Activated CD4-positive, alpha-beta T cell treated with anti-CD3 and anti-CD28 coated beads for 36 hours (primary cell): ENCODE data around the gene GDPD3. TPM values are rescaled to one million over a fixed set of nuclear protein-coding genes. Genes with fewer than 3 reads are reported as not detected.

ENCODE experiments used
- ATAC-seq: fragments of 200-7000 bp; cut with Tn5 transposase; one replicate; pipeline ENCODE4 v1.10.0; 2021; ENCODE audit warnings: mild to moderate bottlenecking, moderate library complexity
- CTCF ChIA-PET: fragments of 350-600 bp; sonication (Branson Sonifier 250); formaldehyde crosslinking; loops from one replicate; lab custom pipeline; 2021; ENCODE audit warnings: antibody characterized with exemption; lab: Charles Lee
- POLR2A ChIA-PET: fragments of 350-600 bp; sonication (Branson Sonifier 250); formaldehyde crosslinking; loops from one replicate; lab custom pipeline; 2021; ENCODE audit warnings: antibody characterized with exemption, inconsistent platforms; lab: Charles Lee
- DNase-seq: peaks from one replicate; pipeline ENCODE4 v3.0.0-alpha.2; 2020
- H3K27ac Mint-ChIP-seq: one replicate; pipeline ENCODE4 v1.8.0; 2021; ENCODE audit warnings: mixed read lengths
- H3K27me3 Mint-ChIP-seq: one replicate; pipeline ENCODE4 v1.8.0; 2021; ENCODE audit warnings: mixed read lengths
- H3K36me3 Mint-ChIP-seq: one replicate; pipeline ENCODE4 v1.8.0; 2021; ENCODE audit warnings: low read depth, mixed read lengths
- H3K4me1 Mint-ChIP-seq: one replicate; pipeline ENCODE4 v1.8.0; 2021; ENCODE audit warnings: mixed read lengths
- H3K4me3 Mint-ChIP-seq: one replicate; pipeline ENCODE4 v1.8.0; 2021; ENCODE audit warnings: mild to moderate bottlenecking, moderate library complexity, mixed read lengths
- H3K9me3 Mint-ChIP-seq: one replicate; pipeline ENCODE4 v1.8.0; 2021; ENCODE audit warnings: low read depth, mixed read lengths
- intact Hi-C, 2 experiments: fragments of 100-400 bp; cut with DNase I in 1 of 2; cut with micrococcal nuclease in 1 of 2; formaldehyde crosslinking; loops; one replicate each; pipeline versions ENCODE4 v1.14.2 to v1.15.1; 2022 to 2024; cut with DNase I, micrococcal nuclease
- total RNA-seq, 2 experiments: library from RNA; stranded (reverse); gene quantifications; one replicate each; pipeline ENCODE4 v1.2.3, GENCODE V29; 2021

The GDPD3 gene
- total RNA-seq, 2 experiments from 2014 or later: 6.1 to 7.0 TPM

GRCh38 chr16:30075503-30076275, 37.6 kb downstream of the GDPD3 start, which contains the start of gene PPP4C:
PPP4C (plus strand) TSS chr16:30075994; CDS start chr16:30076378, 384 bp downstream.
- ChIA-PET POLR2A (interaction anchor here (0.6 to 2.3 kb wide), 6 partner anchors 10 to 332 kb away, joined by 3 to 11 read pairs (median 6); partner anchors contain the start of genes ALDOA, TBX6 and ZNF771), CTCF (interaction anchor here (0.6 to 1.5 kb wide), 3 partner anchors 17 to 105 kb away, joined by 3 to 5 read pairs (median 3); no protein-coding TSS in a partner anchor)
- peak; percentile 96 for DNase-seq
- peak; percentile 82 for ATAC-seq
- intact Hi-C loops: loop anchor here (1.0 to 5.0 kb wide), 4 partner anchors 10 to 1523 kb away; partner anchors contain the start of genes ALDOA (in 2 of the 2), SGF29 (in 1 of the 2) and YPEL3 (in 1 of the 2)
- Mint-ChIP-seq H3K27me3 (no peaks in the 10 kb centered on the region), H3K9me3 (no peaks in the 10 kb centered on the region), H3K4me1 (peaks cover 26% of the 10 kb centered on the region), H3K27ac (peak within 1 kb of the TSS; percentile 91), H3K36me3 (peaks cover 57% of the 10 kb centered on the region), H3K4me3 (peak within 1 kb of the TSS; percentile 89)

GRCh38 chr16:30070490-30070889, 42.8 kb downstream of the GDPD3 start:
- ChIA-PET POLR2A (interaction anchor here (0.8 kb wide), 1 partner anchor 116 kb away, joined by 4 read pairs; no protein-coding TSS in a partner anchor), CTCF (interaction anchor here (1.2 kb wide), 1 partner anchor 22 kb away, joined by 4 read pairs; no protein-coding TSS in a partner anchor)
- H3K9me3 Mint-ChIP-seq: no peaks in the 10 kb centered on the region
- H3K36me3 Mint-ChIP-seq: peaks cover 70% of the 10 kb centered on the region
- H3K27me3 Mint-ChIP-seq: no peaks in the 10 kb centered on the region
- H3K4me3 Mint-ChIP-seq: no peak overlapping the region
- H3K4me1 Mint-ChIP-seq: peaks cover 36% of the 10 kb centered on the region
- no peak for ATAC-seq
- DNase-seq: no peak
- intact Hi-C loops: no loop called here
- no peak overlapping the region for H3K27ac Mint-ChIP-seq

- H3K9me3 Mint-ChIP-seq: no peaks in the 10 kb centered on the region
- no peak for ATAC-seq
- peaks cover 33% of the 10 kb centered on the region for H3K4me1 Mint-ChIP-seq
- peaks cover 73% of the 10 kb centered on the region for H3K36me3 Mint-ChIP-seq
- DNase-seq: no peak
- H3K4me3 Mint-ChIP-seq: peak overlapping the region; percentile 33
- intact Hi-C loops: loop anchor here (5.0 to 10.0 kb wide), 3 partner anchors 335 to 1145 kb away; partner anchors contain the start of genes RABEP2 (in 1 of the 2), ZNF689 (in 1 of the 2) and ZNF771 (in 1 of the 2)
- no peaks in the 10 kb centered on the region for H3K27me3 Mint-ChIP-seq
- ChIA-PET POLR2A (interaction anchor here (0.8 kb wide), 1 partner anchor 116 kb away, joined by 4 read pairs; no protein-coding TSS in a partner anchor), CTCF (interaction anchor here (0.9 to 1.2 kb wide), 2 partner anchors 23 to 222 kb away, joined by 4 read pairs; no protein-coding TSS in a partner anchor)
- peak overlapping the region; percentile 58 for H3K27ac Mint-ChIP-seq
These were observed 43.5 kb downstream of the GDPD3 start for GRCh38 chr16:30069611-30070462.

GRCh38 chr16:30068750-30069610, 44.4 kb downstream of the GDPD3 start:
- DNase-seq (peak; percentile 76), ATAC-seq (no peak)
- Mint-ChIP-seq H3K4me3 (peak overlapping the region; percentile 59), H3K4me1 (peaks cover 30% of the 10 kb centered on the region), H3K27me3 (no peaks in the 10 kb centered on the region), H3K9me3 (no peaks in the 10 kb centered on the region), H3K36me3 (peaks cover 80% of the 10 kb centered on the region), H3K27ac (peak overlapping the region; percentile 87)
- ChIA-PET POLR2A (interaction anchor here (0.6 kb wide), 1 partner anchor 340 kb away, joined by 5 read pairs; no protein-coding TSS in a partner anchor), CTCF (interaction anchor here (0.8 to 1.3 kb wide), 4 partner anchors 8 to 313 kb away, joined by 3 to 4 read pairs (median 4); partner anchors contain the start of gene TBX6)
- intact Hi-C loops: loop anchor here (5.0 to 10.0 kb wide), 3 partner anchors 336 to 1144 kb away; partner anchors contain the start of genes RABEP2 (in 1 of the 2), ZNF689 (in 1 of the 2) and ZNF771 (in 1 of the 2)

GRCh38 chr16:30068333-30068732, 45.0 kb downstream of the GDPD3 start:
- H3K36me3 Mint-ChIP-seq: peaks cover 77% of the 10 kb centered on the region
- H3K27me3 Mint-ChIP-seq: no peaks in the 10 kb centered on the region
- ATAC-seq (no peak), DNase-seq (no peak)
- intact Hi-C loops: loop anchor here (5.0 to 10.0 kb wide), 3 partner anchors 336 to 1144 kb away; partner anchors contain the start of genes RABEP2 (in 1 of the 2), ZNF689 (in 1 of the 2) and ZNF771 (in 1 of the 2)
- H3K9me3 Mint-ChIP-seq: no peaks in the 10 kb centered on the region
- peak overlapping the region; percentile 59 for H3K4me3 Mint-ChIP-seq
- peak overlapping the region; percentile 87 for H3K27ac Mint-ChIP-seq
- ChIA-PET CTCF (interaction anchor here (0.8 to 1.3 kb wide), 3 partner anchors 9 to 314 kb away, joined by 3 to 4 read pairs (median 3); partner anchors contain the start of gene TBX6), POLR2A (interaction anchor here (0.6 kb wide), 1 partner anchor 340 kb away, joined by 5 read pairs; no protein-coding TSS in a partner anchor)
- H3K4me1 Mint-ChIP-seq: peaks cover 32% of the 10 kb centered on the region

GRCh38 chr16:30067584-30067916, 45.8 kb downstream of the GDPD3 start:
- ChIA-PET POLR2A (interaction anchor here (0.6 to 0.7 kb wide), 2 partner anchors 44 to 97 kb away, joined by 3 read pairs; no protein-coding TSS in a partner anchor), CTCF (interaction anchor here (1.1 kb wide), 1 partner anchor 10 kb away, joined by 3 read pairs; no protein-coding TSS in a partner anchor)

GRCh38 chr16:30066761-30067583, 46.4 kb downstream of the GDPD3 start:
- ChIA-PET CTCF (interaction anchor here (0.5 to 1.2 kb wide), 5 partner anchors 10 to 45 kb away, joined by 3 to 5 read pairs (median 3); partner anchors contain the start of gene TBX6), POLR2A (interaction anchor here (0.6 to 2.1 kb wide), 4 partner anchors 23 to 116 kb away, joined by 3 to 8 read pairs (median 4); partner anchors contain the start of gene CORO1A)
- Mint-ChIP-seq H3K4me1 (peaks cover 32% of the 10 kb centered on the region), H3K27ac (peak overlapping the region; percentile 99), H3K27me3 (no peaks in the 10 kb centered on the region), H3K4me3 (peak overlapping the region; percentile 88), H3K9me3 (no peaks in the 10 kb centered on the region), H3K36me3 (peaks cover 71% of the 10 kb centered on the region)
- ATAC-seq (no peak), DNase-seq (no peak)
- intact Hi-C loops: loop anchor here (5.0 to 10.0 kb wide), 3 partner anchors 338 to 1142 kb away; partner anchors contain the start of genes RABEP2 (in 1 of the 2), ZNF689 (in 1 of the 2) and ZNF771 (in 1 of the 2)

More at GRCh38 chr16:30067584-30067916, 45.8 kb downstream of the GDPD3 start:
- H3K27ac Mint-ChIP-seq: peak overlapping the region; percentile 99
- intact Hi-C loops: loop anchor here (5.0 to 10.0 kb wide), 3 partner anchors 337 to 1143 kb away; partner anchors contain the start of genes RABEP2 (in 1 of the 2), ZNF689 (in 1 of the 2) and ZNF771 (in 1 of the 2)
- H3K9me3 Mint-ChIP-seq: no peaks in the 10 kb centered on the region
- DNase-seq (no peak), ATAC-seq (no peak)
- peaks cover 32% of the 10 kb centered on the region for H3K4me1 Mint-ChIP-seq
- peak overlapping the region; percentile 88 for H3K4me3 Mint-ChIP-seq
- peaks cover 75% of the 10 kb centered on the region for H3K36me3 Mint-ChIP-seq
- H3K27me3 Mint-ChIP-seq: no peaks in the 10 kb centered on the region

GRCh38 chr16:30065943-30066760, 47.2 kb downstream of the GDPD3 start:
- ATAC-seq (no peak), DNase-seq (peak; percentile 70)
- H3K4me3 Mint-ChIP-seq: peak overlapping the region; percentile 88
- no peaks in the 10 kb centered on the region for H3K9me3 Mint-ChIP-seq
- POLR2A ChIA-PET: interaction anchor here (0.6 to 2.1 kb wide), 12 partner anchors 10 to 593 kb away, joined by 3 to 8 read pairs (median 4); partner anchors contain the start of genes CORO1A, HIRIP3, PPP4C and YPEL3
- intact Hi-C loops: loop anchor here (1.0 to 10.0 kb wide), 24 partner anchors 9 to 1242 kb away; partner anchors contain the start of genes PPP4C (in 2 of the 2), ZNF771 (in 2 of the 2), CDIPT (in 1 of the 2) and CORO1A (in 1 of the 2)
- H3K27me3 Mint-ChIP-seq: no peaks in the 10 kb centered on the region
- H3K36me3 Mint-ChIP-seq: peaks cover 63% of the 10 kb centered on the region
- CTCF ChIA-PET: interaction anchor here (0.5 to 1.4 kb wide), 9 partner anchors 9 to 105 kb away, joined by 3 to 8 read pairs (median 4); partner anchors contain the start of gene TBX6
- H3K27ac Mint-ChIP-seq: peak overlapping the region; percentile 99
- H3K4me1 Mint-ChIP-seq: peaks cover 32% of the 10 kb centered on the region
